Measurements from ENCODE around the gene CELA2A. TPM values are rescaled to one million over a fixed set of nuclear protein-coding genes. Genes with fewer than 3 reads are reported as not detected.

Gene CELA2A
- polyA plus RNA-seq (2011; rRNA removed) (not detected in 2 replicates), polyA plus RNA-seq (2017; fragmentation: RNase III; extraction: RNeasy Plus Mini Kit Qiagen cat#74134 plus additional on column Dnase treatment) (not detected in 3 replicates), polyA minus RNA-seq (2011; rRNA and poly(A)+ RNA removed) (not detected in 2 replicates)
- not detected in 2 replicates for polyA plus RNA-seq (2012; cell fraction: cytosol; rRNA removed)
- polyA plus RNA-seq (2012; cell fraction: nucleus; rRNA removed), result not detected in 2 replicates

- Histone ChIP-seq H3K4me1 (0 out of 3 replicates have a peak, but pooled peaks cover 2% of the 10 kb centered on the region), H3K4me3 (no peak within 1 kb of the TSS), H3K27ac (no peak within 1 kb of the TSS), H3K4me2 (no peak within 1 kb of the TSS), H3K9me3 (no peaks in the 10 kb centered on the region)
- ChIA-PET CTCF (no interaction called here), POLR2A (no interaction called here)
- WGBS (ENCODE audit: missing lambda C conversion rate), result 89% methylated on average over 8 of the region's 8 CpGs
- ATAC-seq (no peak), DNase-seq (ENCODE audit: low read depth in 1 of 2, low spot score in 1 of 2) (no peak), FAIRE-seq (no peak)
- TF ChIP-seq NR3C1 (IDR thresholded peaks at IDR 0.05) (no peak), JUN (IDR thresholded peaks at IDR 0.05) (no peak), PHF8 (IDR thresholded peaks at IDR 0.05; ENCODE audit: borderline replicate concordance, low read depth) (no peak), EHF (CRISPR knock-in tag; IDR thresholded peaks at IDR 0.05) (no peak), CHD4 (IDR thresholded peaks at IDR 0.05; ENCODE audit: borderline replicate concordance) (no peak)
Observed at GRCh38 chr1:15456313-15456954, at the start of gene CELA2A. Gene CELA2A, plus strand, starts transcription at chr1:15456732. Its CDS starts 22 bp downstream, at chr1:15456754.

- 91% methylated on average over 7 of the region's 7 CpGs for WGBS (ENCODE audit: missing lambda C conversion rate)
- Histone ChIP-seq H3K4me3 (no peak overlapping the region), H3K4me2 (peak overlapping the region; percentile 50; the same call in 2 of the 3 replicates), H3K27ac (peak overlapping the region; percentile 37 to 52; a peak in 4 of 6 replicates), H3K9me3 (no peaks in the 10 kb centered on the region), H3K4me1 (peaks cover 39% of the 10 kb centered on the region)
- ChIA-PET CTCF (interaction anchor here (0.7 to 1.1 kb wide), 4 partner anchors 14 to 83 kb away, joined by 3 to 4 read pairs (median 3); no protein-coding TSS in a partner anchor), POLR2A (no interaction called here)
- TF ChIP-seq ATOH8 (CRISPR knock-in tag; IDR thresholded peaks at IDR 0.05; ENCODE audit: low read depth) (no peak), RAD21 (conservative IDR thresholded peaks at IDR 0.05 in 1 of 2, IDR thresholded peaks at IDR 0.05 in 1 of 2) (no peak), RCOR1 (IDR thresholded peaks at IDR 0.05; ENCODE audit: low read depth, low read length) (no peak), POLR2AphosphoS2 (conservative IDR thresholded peaks at IDR 0.05; ENCODE audit: low read length) (no peak), RFX5 (IDR thresholded peaks at IDR 0.05) (no peak), CHD4 (IDR thresholded peaks at IDR 0.05; ENCODE audit: borderline replicate concordance) (no peak), EHF (CRISPR knock-in tag; IDR thresholded peaks at IDR 0.05) (no peak), GATA3 (IDR thresholded peaks at IDR 0.05; ENCODE audit: borderline replicate concordance) (no peak), MAZ (IDR thresholded peaks at IDR 0.05; ENCODE audit: borderline replicate concordance, low read depth, low read length) (no peak), HES2 (IDR thresholded peaks at IDR 0.05) (no peak), NPAS2 (CRISPR knock-in tag; IDR thresholded peaks at IDR 0.05; ENCODE audit: borderline replicate concordance) (no peak), CHD2 (IDR thresholded peaks at IDR 0.05; ENCODE audit: low read length, partially characterized antibody) (no peak), CTCF (IDR thresholded peaks at IDR 0.05) (no peak), SREBF2 (IDR thresholded peaks at IDR 0.05) (no peak), TP53 (CRISPR knock-in tag; IDR thresholded peaks at IDR 0.05) (no peak), HOXA7 (CRISPR knock-in tag; IDR thresholded peaks at IDR 0.05) (no peak), ELK1 (IDR thresholded peaks at IDR 0.05; ENCODE audit: low read depth, low read length) (no peak), KDM5A (IDR thresholded peaks at IDR 0.05) (no peak), KDM1A (IDR thresholded peaks at IDR 0.05; ENCODE audit: low read depth) (no peak), MAX (IDR thresholded peaks at IDR 0.05) (no peak)
- no peak for FAIRE-seq
- no peak for ATAC-seq
- no peak for DNase-seq (ENCODE audit: low read depth in 1 of 2, low spot score in 1 of 2)
Observed at GRCh38 chr1:15407580-15407979, 49.0 kb upstream of the CELA2A start.

Measured in A549 (cell line).